Heart left ventricle (tissue), 13 donors: ENCODE data around the gene SOBP.

Source experiments
- CTCF ChIP-seq, 12 donors: fragments of 200-600 bp; sonication (generic) in 4 of 12; IDR thresholded peaks; one replicate each; pipeline versions ENCODE4 v1.5.0 to v1.8.0; 2018 to 2022; ENCODE audit warnings: antibody characterized with exemption in 12 of 12, mild to moderate bottlenecking in 5 of 12
- POLR2A ChIP-seq, 2 donors: fragments of 450-650 bp; IDR thresholded peaks; one replicate each; pipeline ENCODE4 v1.6.1; 2017; ENCODE audit warnings: antibody characterized with exemption in 2 of 2, mild to moderate bottlenecking in 2 of 2, moderate library complexity in 2 of 2
- donor health status: ischemic (EF 13 %, LVEDD 7.1; RV severe dilation, severe dysfunction).
- donor health status: DM: no; HTN: yes; CAD: no.
- donor health status: DM: no; HTN: no; CAD: no.
- donor health status: ischemic (EF 25% LVEDD 6.9; RV normal size, moderate dysfunction).
- donor health status: ischemic (EF 25% LVEDD 5.7; RV mildly dilated, moderate dysfunction).
- donor health status: ischemic (EF 35%, LVEDD 5.7; RV mildly dilated, moderate dysfunction).
- donor health status: nonischemic (EF 11% LVEDD 7.7; RV severe dilation, severe dysfunction).
- donor health status: DM: yes; HTN: yes; CAD: no.
- donor health status: PGD.
- donor health status: ischemic (EF 29% LVEDD 5.4; RV normal size, mild dysfunction).
- donor health status: nonischemic (EF 23%, LVEDD 6.1; RV moderate dilation, normal function).

GRCh38 chr6:107495971-107496370, 6.1 kb downstream of the SOBP start:
- no peak for TF ChIP-seq CTCF (IDR thresholded peaks at IDR 0.05)
- TF ChIP-seq POLR2A (IDR thresholded peaks at IDR 0.05): no peak
